ENCODE data around the gene ABRACL. TPM values are rescaled to one million over a fixed set of nuclear protein-coding genes. Genes with fewer than 3 reads are reported as not detected.

ABRACL gene
- total and polyA plus RNA-seq, 2 donors (not counting 1 experiment from before 2014, with no cell fraction given), result 13.6 to 22.6 TPM

- WGBS (ENCODE audit: insufficient coverage), result no CpG with 5 or more reads among the region's 3 CpGs
- ChIA-PET CTCF (interaction anchor here (0.6 to 1.0 kb wide), 3 partner anchors 14 to 311 kb away, joined by 3 to 4 read pairs (median 3); no protein-coding TSS in a partner anchor), POLR2A (no interaction called here)
- Histone ChIP-seq H3K79me2 (ENCODE audit: control insufficient read depth, insufficient read depth, low read length) (no peaks in the 10 kb centered on the region), H3K9ac (ENCODE audit: low read length) (no peak overlapping the region), H4K20me1 (ENCODE audit: control insufficient read depth, insufficient read depth, low read length, poor library complexity, severe bottlenecking) (no peaks in the 10 kb centered on the region), H3K36me3 (replicated peaks in 1 of 2; ENCODE audit: control extremely low read depth in 1 of 2, control insufficient read depth in 1 of 2, extremely low read depth in 1 of 2, insufficient read depth in 2 of 2, low read length in 1 of 2) (no peaks in the 10 kb centered on the region), H3K27me3 (replicated peaks in 1 of 4; ENCODE audit: control extremely low read depth in 1 of 4, control insufficient read depth in 3 of 4, insufficient read depth in 4 of 4, low read length in 3 of 4) (peaks cover 0 to 3% (median 0%) of the 10 kb centered on the region in 4 experiments), H3K4me1 (ENCODE audit: control insufficient read depth in 2 of 2, insufficient read depth in 2 of 2, low read length in 2 of 2) (no peaks in the 10 kb centered on the region), H3K9me3 (ENCODE audit: control extremely low read depth in 1 of 3, control insufficient read depth in 2 of 3, insufficient read depth in 1 of 3, low read length in 2 of 3) (no peaks in the 10 kb centered on the region), H2AFZ (ENCODE audit: insufficient read depth, low read depth, low read length, poor library complexity, severe bottlenecking) (no peak overlapping the region), H3K4me2 (replicated peaks; ENCODE audit: low read depth, low read length, poor library complexity, severe bottlenecking) (no peak overlapping the region), H3K27ac (ENCODE audit: low read length in 2 of 2) (no peak overlapping the region), H3K4me3 (ENCODE audit: control extremely low read depth in 1 of 5, extremely low read depth in 1 of 5, insufficient read depth in 1 of 5, low read depth in 2 of 5, low read length in 4 of 5) (no peak overlapping the region)
- intact Hi-C loops (cut with micrococcal nuclease), result no loop called here
- Mint-ChIP-seq H3K9me3 (ENCODE audit: insufficient read depth) (no peaks in the 10 kb centered on the region), H3K4me1 (no peaks in the 10 kb centered on the region), H3K4me3 (no peak overlapping the region), H3K27ac (no peak overlapping the region), H3K27me3 (peaks cover 5% of the 10 kb centered on the region)
- DNase-seq, result no peak
- ATAC-seq (ENCODE audit: low read depth), result no peak
- TF ChIP-seq CTCF (IDR thresholded peaks at IDR 0.05) (no peak), EZH2 (IDR thresholded peaks at IDR 0.05; ENCODE audit: borderline replicate concordance, insufficient read depth, low read depth, low read length, poor library complexity, severe bottlenecking) (no peak)
These were observed 29.5 kb downstream of the ABRACL start for GRCh38 chr6:139058029-139058428.

DNA sequence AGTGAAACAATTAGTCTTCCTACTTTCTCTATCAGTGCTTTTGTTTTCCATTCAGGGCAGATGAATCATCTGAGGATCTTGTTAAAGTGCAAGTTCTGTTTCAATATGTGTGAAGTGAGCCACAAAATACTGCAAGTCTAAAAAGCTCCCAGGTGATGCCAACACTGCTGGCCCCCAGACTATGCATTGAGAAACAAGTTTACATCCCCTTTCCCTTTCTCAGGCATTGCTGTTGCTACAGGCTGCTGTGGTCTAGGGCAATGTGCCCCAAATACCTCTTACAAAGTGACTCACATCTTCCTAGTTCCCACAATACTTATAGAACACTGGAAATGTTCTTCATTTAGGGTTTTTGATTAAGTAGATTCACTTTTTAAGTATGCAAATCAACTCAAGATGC is 31.8 kb downstream of the ABRACL start:
- no peak overlapping the region for H3K4me3 Mint-ChIP-seq

More for the DNA sequence above, 31.8 kb downstream of the ABRACL start:
- no peaks in the 10 kb centered on the region for H3K9me3 Mint-ChIP-seq (ENCODE audit: insufficient read depth)
- CTCF ChIA-PET, result no interaction called here
- Histone ChIP-seq H4K20me1 (ENCODE audit: control insufficient read depth, insufficient read depth, low read length, poor library complexity, severe bottlenecking) (no peaks in the 10 kb centered on the region), H2AFZ (ENCODE audit: insufficient read depth, low read depth, low read length, poor library complexity, severe bottlenecking) (no peak overlapping the region), H3K9me3 (ENCODE audit: control extremely low read depth in 1 of 3, control insufficient read depth in 2 of 3, insufficient read depth in 1 of 3, low read length in 2 of 3) (no peaks in the 10 kb centered on the region), H3K27ac (ENCODE audit: low read length in 2 of 2) (no peak overlapping the region), H3K79me2 (ENCODE audit: control insufficient read depth, insufficient read depth, low read length) (no peaks in the 10 kb centered on the region), H3K9ac (ENCODE audit: low read length) (no peak overlapping the region), H3K4me3 (ENCODE audit: control extremely low read depth in 1 of 5, extremely low read depth in 1 of 5, insufficient read depth in 1 of 5, low read depth in 2 of 5, low read length in 4 of 5) (no peak overlapping the region), H3K36me3 (replicated peaks in 1 of 2; ENCODE audit: control extremely low read depth in 1 of 2, control insufficient read depth in 1 of 2, extremely low read depth in 1 of 2, insufficient read depth in 2 of 2, low read length in 1 of 2) (no peaks in the 10 kb centered on the region), H3K4me2 (replicated peaks; ENCODE audit: low read depth, low read length, poor library complexity, severe bottlenecking) (no peak overlapping the region), H3K27me3 (replicated peaks in 1 of 4; ENCODE audit: control extremely low read depth in 1 of 4, control insufficient read depth in 3 of 4, insufficient read depth in 4 of 4, low read length in 3 of 4) (peaks cover 0 to 3% (median 0%) of the 10 kb centered on the region in 4 experiments), H3K4me1 (ENCODE audit: control insufficient read depth in 2 of 2, insufficient read depth in 2 of 2, low read length in 2 of 2) (no peaks in the 10 kb centered on the region)
- ATAC-seq (ENCODE audit: low read depth), result no peak
- H3K27me3 Mint-ChIP-seq, result peaks cover 5% of the 10 kb centered on the region
- TF ChIP-seq EZH2 (IDR thresholded peaks at IDR 0.05; ENCODE audit: borderline replicate concordance, insufficient read depth, low read depth, low read length, poor library complexity, severe bottlenecking), result no peak
- TF ChIP-seq CTCF (IDR thresholded peaks at IDR 0.05), result no peak
- DNase-seq, result no peak
- intact Hi-C loops (cut with micrococcal nuclease), result no loop called here
- H3K4me1 Mint-ChIP-seq, result no peaks in the 10 kb centered on the region
- no peak overlapping the region for H3K27ac Mint-ChIP-seq
- POLR2A ChIA-PET, result no interaction called here
